ENCODE data around the gene AMOTL1. TPM values are rescaled to one million over a fixed set of nuclear protein-coding genes. Genes with fewer than 3 reads are reported as not detected.
A peak's percentile ranks its signal among the peaks of the same experiment; 100 is the strongest.

The AMOTL1 gene
- total RNA-seq, 4 donors from 2014 or later: 150 to 393 (median 244) TPM

GRCh38 chr11:94923004-94923334 lies 154.8 kb downstream of the AMOTL1 start:
- DNase-seq (no peak), ATAC-seq (no peak)
- H3K27ac ChIP-seq: no peak overlapping the region
- no peaks in the 10 kb centered on the region for H3K9me3 ChIP-seq
- intact Hi-C loops (cut with DNase I; ENCODE audit: low total_unique reads) (no loop called here), in situ Hi-C loops (cut with MboI; ENCODE audit: low sequenced_read_pairs in 4 of 4) (loop anchor here in 1 of 4 donors (25.0 kb wide), 1 partner anchor 111 kb away; no protein-coding TSS in a partner anchor)
- no peak for TF ChIP-seq CTCF (IDR thresholded peaks at IDR 0.05 in 4 of 5, conservative IDR thresholded peaks at IDR 0.05 in 1 of 5)
- H3K4me3 ChIP-seq: no peak overlapping the region
- peaks cover 9 to 16% of the 10 kb centered on the region in 2 donors for H3K4me1 ChIP-seq
- no peaks in the 10 kb centered on the region for H3K27me3 ChIP-seq
- no peaks in the 10 kb centered on the region for H3K36me3 ChIP-seq

- no peaks in the 10 kb centered on the region for H3K27me3 ChIP-seq
- H3K9me3 ChIP-seq: no peaks in the 10 kb centered on the region
- H3K36me3 ChIP-seq: no peaks in the 10 kb centered on the region
- no peak for DNase-seq
- peaks cover 17 to 23% of the 10 kb centered on the region in 2 donors for H3K4me1 ChIP-seq
- no peak for ATAC-seq
- no peak overlapping the region for H3K4me3 ChIP-seq
- intact Hi-C loops (cut with DNase I; ENCODE audit: low total_unique reads): no loop called here
- no peak overlapping the region for H3K27ac ChIP-seq
- TF ChIP-seq POLR2A (IDR thresholded peaks at IDR 0.05) (no peak), CTCF (IDR thresholded peaks at IDR 0.05 in 4 of 5, conservative IDR thresholded peaks at IDR 0.05 in 1 of 5) (no peak)
- in situ Hi-C loops (cut with MboI; ENCODE audit: low sequenced_read_pairs in 4 of 4): loop anchor here in 1 of 4 donors (25.0 kb wide), 1 partner anchor 112 kb away; no protein-coding TSS in a partner anchor
These were observed 156.0 kb downstream of the AMOTL1 start for GRCh38 chr11:94924171-94924572.

DNA sequence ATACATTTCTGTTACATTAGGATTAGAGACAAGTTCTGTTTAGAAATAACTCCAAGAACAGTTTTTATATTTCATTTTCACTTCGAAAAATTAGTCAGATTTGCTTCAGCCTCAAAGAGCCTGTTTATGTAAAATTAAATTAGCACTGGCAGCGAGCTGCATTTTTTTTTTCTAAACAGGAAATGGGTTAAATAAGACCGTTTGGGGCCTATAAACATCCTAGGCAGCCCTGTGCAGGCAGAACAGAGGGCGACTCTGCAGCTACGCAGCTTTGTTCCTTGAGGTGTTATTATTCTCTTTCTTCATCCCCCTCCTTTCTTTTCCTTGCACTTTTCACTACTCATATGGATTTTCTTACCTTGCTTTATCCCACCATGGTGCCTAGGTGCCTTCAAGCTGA lies 156.5 kb downstream of the AMOTL1 start:
- Histone ChIP-seq H3K9me3 (no peaks in the 10 kb centered on the region), H3K4me1 (peaks cover 17 to 23% of the 10 kb centered on the region in 2 donors), H3K27ac (no peak overlapping the region), H3K36me3 (no peaks in the 10 kb centered on the region), H3K4me3 (no peak overlapping the region), H3K27me3 (no peaks in the 10 kb centered on the region)
- no peak for ATAC-seq
- no peak for DNase-seq
- in situ Hi-C loops (cut with MboI; ENCODE audit: low sequenced_read_pairs in 4 of 4): loop anchor here in 1 of 4 donors (25.0 kb wide), 1 partner anchor 112 kb away; no protein-coding TSS in a partner anchor
- intact Hi-C loops (cut with DNase I; ENCODE audit: low total_unique reads): no loop called here
- TF ChIP-seq POLR2A (IDR thresholded peaks at IDR 0.05) (no peak), CTCF (IDR thresholded peaks at IDR 0.05 in 4 of 5, conservative IDR thresholded peaks at IDR 0.05 in 1 of 5) (no peak)

GRCh38 chr11:94925422-94926270 lies 157.5 kb downstream of the AMOTL1 start:
- Histone ChIP-seq H3K4me3 (no peak overlapping the region), H3K9me3 (no peaks in the 10 kb centered on the region), H3K4me1 (peaks cover 17 to 23% of the 10 kb centered on the region in 2 donors), H3K36me3 (no peaks in the 10 kb centered on the region), H3K27ac (peak overlapping the region; percentile 28 to 61 (median 56)), H3K27me3 (no peaks in the 10 kb centered on the region)
- ATAC-seq (no peak), DNase-seq (no peak)
- intact Hi-C loops (cut with DNase I; ENCODE audit: low total_unique reads): no loop called here
- TF ChIP-seq POLR2A (IDR thresholded peaks at IDR 0.05): no peak
- TF ChIP-seq CTCF (IDR thresholded peaks at IDR 0.05 in 4 of 5, conservative IDR thresholded peaks at IDR 0.05 in 1 of 5): no peak
- in situ Hi-C loops (cut with MboI; ENCODE audit: low sequenced_read_pairs in 4 of 4): no loop called here
